B cell (primary cell): ENCODE measurements around the gene HSP90B1. TPM values are rescaled to one million over a fixed set of nuclear protein-coding genes. Genes with fewer than 3 reads are reported as not detected.

Experiments used
- ATAC-seq: fragments of 200-7000 bp; cut with Tn5 transposase; one replicate; pipeline ENCODE4 v1.10.0; 2021; ENCODE audit warnings: low read depth, mild to moderate bottlenecking, moderate number of reproducible peaks, moderate library complexity
- CTCF ChIA-PET: fragments of 350-600 bp; sonication (Branson Sonifier 250); formaldehyde crosslinking; loops from one replicate; lab custom pipeline; 2021; ENCODE audit warnings: antibody characterized with exemption, inconsistent platforms; lab: Charles Lee
- POLR2A ChIA-PET: fragments of 350-600 bp; sonication (Branson Sonifier 250); formaldehyde crosslinking; loops from one replicate; lab custom pipeline; 2021; ENCODE audit warnings: antibody characterized with exemption; lab: Charles Lee
- DNase-seq: peaks from one replicate; pipeline ENCODE4 v3.0.0; 2013
- H2AFZ ChIP-seq: 2 replicates; pipeline ENCODE4 v1.6.1; 2012; ENCODE audit warnings: mild to moderate bottlenecking, low read depth, low read length; ENCODE audit not compliant: insufficient read depth, poor library complexity, severe bottlenecking
- H3K27ac ChIP-seq, 2 donors: 1 replicate in 1 of 2; 2 replicates in 1 of 2; pipeline ENCODE4 v1.5.1; 2012 to 2013; ENCODE audit warnings: low read length in 2 of 2, mild to moderate bottlenecking in 2 of 2, moderate library complexity in 1 of 2
- H3K27me3 ChIP-seq, 4 experiments: fragments of 200-600 bp in 1 of 4; sonication (generic) in 1 of 4; replicated peaks in 1 of 4; 1 replicate in 2 of 4; 2 replicates in 2 of 4; pipeline versions ENCODE4 v1.6.1 to v1.7.0; 2013 to 2016; ENCODE audit warnings: low read length in 3 of 4, mild to moderate bottlenecking in 2 of 4, mixed read lengths in 1 of 4, moderate library complexity in 1 of 4; ENCODE audit not compliant: insufficient read depth in 4 of 4, control insufficient read depth in 3 of 4; ENCODE audit errors: control extremely low read depth in 1 of 4
- H3K36me3 ChIP-seq, 2 experiments: replicated peaks in 1 of 2; 1 replicate in 1 of 2; 2 replicates in 1 of 2; pipeline versions ENCODE4 v1.6.1 to v1.7.1; 2013; ENCODE audit warnings: low read length in 1 of 2; ENCODE audit not compliant: insufficient read depth in 2 of 2, control insufficient read depth in 1 of 2; ENCODE audit errors: control extremely low read depth in 1 of 2, extremely low read depth in 1 of 2
- H3K4me1 ChIP-seq, 2 donors: fragments of 200-600 bp in 1 of 2; sonication (generic) in 1 of 2; 1 replicate in 1 of 2; 2 replicates in 1 of 2; pipeline versions ENCODE4 v1.5.1 to v1.6.1; 2013 to 2017; ENCODE audit warnings: low read length in 2 of 2; ENCODE audit not compliant: control insufficient read depth in 2 of 2, insufficient read depth in 2 of 2
- H3K4me2 ChIP-seq: replicated peaks from 2 replicates; pipeline ENCODE3; 2012; ENCODE audit warnings: mild to moderate bottlenecking, low read depth, low read length; ENCODE audit not compliant: poor library complexity, severe bottlenecking
- H3K4me3 ChIP-seq, 5 experiments: fragments of 200-600 bp in 1 of 5; sonication (generic) in 1 of 5; 1 replicate in 3 of 5; 2 replicates in 2 of 5; pipeline versions ENCODE4 v1.5.1 to v1.7.0; 2011 to 2016; ENCODE audit warnings: low read length in 4 of 5, mild to moderate bottlenecking in 4 of 5, low read depth in 2 of 5, control low read depth in 1 of 5, moderate library complexity in 1 of 5; ENCODE audit not compliant: insufficient read depth in 1 of 5; ENCODE audit errors: control extremely low read depth in 1 of 5, extremely low read depth in 1 of 5
- H3K79me2 ChIP-seq: fragments of 200-600 bp; sonication (generic); one replicate; pipeline ENCODE4 v1.6.0; 2016; ENCODE audit warnings: low read length; ENCODE audit not compliant: control insufficient read depth, insufficient read depth
- H3K9ac ChIP-seq: fragments of 200-600 bp; sonication (generic); 2 replicates; pipeline ENCODE4 v1.6.1; 2017; ENCODE audit warnings: mild to moderate bottlenecking, low read length, moderate library complexity
- H3K9me3 ChIP-seq, 3 donors: one replicate each; pipeline versions ENCODE4 v1.6.1 to v1.7.1; 2013; ENCODE audit warnings: low read length in 2 of 3; ENCODE audit not compliant: control insufficient read depth in 2 of 3, insufficient read depth in 1 of 3; ENCODE audit errors: control extremely low read depth in 1 of 3
- H4K20me1 ChIP-seq: 2 replicates; pipeline ENCODE4 v1.6.0; 2012; ENCODE audit warnings: mild to moderate bottlenecking, low read length; ENCODE audit not compliant: insufficient read depth, control insufficient read depth, poor library complexity, severe bottlenecking
- H3K27ac Mint-ChIP-seq: one replicate; pipeline ENCODE4 v1.8.0; 2021; ENCODE audit warnings: mixed read lengths
- H3K27me3 Mint-ChIP-seq: one replicate; pipeline ENCODE4 v1.8.0; 2021; ENCODE audit warnings: mixed read lengths
- H3K4me1 Mint-ChIP-seq: one replicate; pipeline ENCODE4 v1.8.0; 2021; ENCODE audit warnings: mixed read lengths
- H3K4me3 Mint-ChIP-seq: one replicate; pipeline ENCODE4 v1.8.0; 2021; ENCODE audit warnings: mixed read lengths
- H3K9me3 Mint-ChIP-seq: one replicate; pipeline ENCODE4 v1.8.0; 2022; ENCODE audit warnings: mixed read lengths; ENCODE audit not compliant: insufficient read depth
- CTCF ChIP-seq: fragments of 200-600 bp; IDR thresholded peaks from one replicate; pipeline ENCODE4 v1.8.0; 2022; ENCODE audit warnings: antibody characterized with exemption, mild to moderate bottlenecking
- EZH2 ChIP-seq: IDR thresholded peaks from 2 replicates; pipeline ENCODE4 v1.6.1; 2012; ENCODE audit warnings: borderline replicate concordance, low read depth, mild to moderate bottlenecking, moderate library complexity, low read length; ENCODE audit not compliant: insufficient read depth, poor library complexity, severe bottlenecking
- WGBS: methylation state at CpG from one replicate; pipeline ENCODE4 v1.1.5; 2013; ENCODE audit warnings: missing lambda C conversion rate; ENCODE audit not compliant: insufficient coverage; 5-methylcytosine and 5-hydroxymethylcytosine counted together
- intact Hi-C: fragments of 100-400 bp; cut with micrococcal nuclease; formaldehyde crosslinking; loops from one replicate; pipeline ENCODE4 v1.10.0; 2022
- polyA plus RNA-seq: library from polyadenylated mRNA; depleted of rRNA; stranded (reverse); fragments of >200 nt; gene quantifications from 2 replicates; pipeline ENCODE4 v1.2.3, GENCODE V29; 2012
- total RNA-seq, 2 donors: library from RNA; stranded (reverse); fragments of 120-200 nt in 1 of 2; gene quantifications; 1 replicate in 1 of 2; 2 replicates in 1 of 2; pipeline versions ENCODE4 v1.2.3 to v1.2.4, GENCODE V29; 2013 to 2022

Gene HSP90B1
- total and polyA plus RNA-seq, 2 donors (not counting 1 experiment from before 2014, with no cell fraction given), result 94.5 to 203 TPM

- peak overlapping the region; percentile 38 for H3K4me3 Mint-ChIP-seq
- no peak overlapping the region for H3K4me3 ChIP-seq
Observed at GRCh38 chr12:103958621-103959020, 28.4 kb downstream of the HSP90B1 start.

More at GRCh38 chr12:103958621-103959020, 28.4 kb downstream of the HSP90B1 start:
- no peak overlapping the region for H3K9ac ChIP-seq
- POLR2A ChIA-PET, result no interaction called here
- Mint-ChIP-seq H3K4me1 (peaks cover 28% of the 10 kb centered on the region), H3K27ac (no peak overlapping the region), H3K9me3 (no peaks in the 10 kb centered on the region), H3K27me3 (no peaks in the 10 kb centered on the region)
- H3K4me1 ChIP-seq, result peaks cover 9 to 15% of the 10 kb centered on the region in 2 donors
- TF ChIP-seq EZH2, result no peak
- no peak for TF ChIP-seq CTCF
- H3K4me2 ChIP-seq, result no peak overlapping the region
- intact Hi-C loops, result no loop called here
- no peak for ATAC-seq
- no peak overlapping the region for H2AFZ ChIP-seq
- no peak for DNase-seq
- peaks cover 0 to 3% of the 10 kb centered on the region in 2 experiments for H3K36me3 ChIP-seq
- peaks cover 26% of the 10 kb centered on the region for H3K79me2 ChIP-seq
- no peaks in the 10 kb centered on the region for H3K27me3 ChIP-seq
- no peaks in the 10 kb centered on the region for H4K20me1 ChIP-seq
- no peaks in the 10 kb centered on the region for H3K9me3 ChIP-seq
- 67% methylated on average over 1 of the region's 1 CpG for WGBS
- H3K27ac ChIP-seq, result no peak overlapping the region
- CTCF ChIA-PET, result no interaction called here
